GM13976 (cell line): ENCODE results near the gene ACTR6.
"Not testable (repeated sequence)": the region's sequence is repeated elsewhere in the genome, so short reads cannot be mapped to it uniquely, and the experiment has no call there.

Source experiments
- DNase-seq: peaks from one replicate; pipeline ENCODE4 v3.0.0; 2012; ENCODE audit warnings: low spot score
- in situ Hi-C: fragments of 300-500 bp; cut with MboI; formaldehyde crosslinking; loops from one replicate; pipeline ENCODE4 v1.12.0; 2022; ENCODE audit warnings: low sequenced_read_pairs, mixed read lengths, inconsistent platforms; ENCODE audit not compliant: unreplicated experiment
- TF ChIP-seq, protein P1 (sequence below): IDR thresholded peaks from 2 replicates; pipeline ENCODE4 v1.5.1; 2012; ENCODE audit warnings: borderline replicate concordance, mild to moderate bottlenecking; ENCODE audit not compliant: insufficient read depth; ENCODE audit errors: extremely low read depth, missing control alignments, control extremely low read depth

ACTR6 gene

DNA sequence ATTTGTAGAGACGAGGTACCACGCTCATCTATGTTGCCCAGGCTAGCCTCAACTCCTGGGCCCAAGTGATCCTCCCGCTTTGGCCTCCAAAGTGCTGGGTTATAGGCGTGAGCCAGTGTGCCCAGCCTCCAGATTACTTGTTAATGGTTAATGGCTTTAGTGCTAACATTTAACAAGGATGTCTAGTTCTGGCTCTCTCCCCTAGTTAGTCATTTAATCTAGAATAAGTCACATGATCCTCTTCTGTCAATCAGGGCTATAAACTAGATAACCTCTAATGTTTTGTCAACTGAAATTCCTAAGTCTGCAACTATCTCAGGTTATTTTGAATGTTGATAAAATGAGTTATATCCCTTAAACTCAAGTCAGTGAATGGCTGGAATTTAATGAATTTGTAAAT is 15.7 kb downstream of the ACTR6 start:
- TF ChIP-seq, protein P1, sequence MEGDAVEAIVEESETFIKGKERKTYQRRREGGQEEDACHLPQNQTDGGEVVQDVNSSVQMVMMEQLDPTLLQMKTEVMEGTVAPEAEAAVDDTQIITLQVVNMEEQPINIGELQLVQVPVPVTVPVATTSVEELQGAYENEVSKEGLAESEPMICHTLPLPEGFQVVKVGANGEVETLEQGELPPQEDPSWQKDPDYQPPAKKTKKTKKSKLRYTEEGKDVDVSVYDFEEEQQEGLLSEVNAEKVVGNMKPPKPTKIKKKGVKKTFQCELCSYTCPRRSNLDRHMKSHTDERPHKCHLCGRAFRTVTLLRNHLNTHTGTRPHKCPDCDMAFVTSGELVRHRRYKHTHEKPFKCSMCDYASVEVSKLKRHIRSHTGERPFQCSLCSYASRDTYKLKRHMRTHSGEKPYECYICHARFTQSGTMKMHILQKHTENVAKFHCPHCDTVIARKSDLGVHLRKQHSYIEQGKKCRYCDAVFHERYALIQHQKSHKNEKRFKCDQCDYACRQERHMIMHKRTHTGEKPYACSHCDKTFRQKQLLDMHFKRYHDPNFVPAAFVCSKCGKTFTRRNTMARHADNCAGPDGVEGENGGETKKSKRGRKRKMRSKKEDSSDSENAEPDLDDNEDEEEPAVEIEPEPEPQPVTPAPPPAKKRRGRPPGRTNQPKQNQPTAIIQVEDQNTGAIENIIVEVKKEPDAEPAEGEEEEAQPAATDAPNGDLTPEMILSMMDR, result no peak
- no peak for DNase-seq
- in situ Hi-C loops, result no loop called here

DNA sequence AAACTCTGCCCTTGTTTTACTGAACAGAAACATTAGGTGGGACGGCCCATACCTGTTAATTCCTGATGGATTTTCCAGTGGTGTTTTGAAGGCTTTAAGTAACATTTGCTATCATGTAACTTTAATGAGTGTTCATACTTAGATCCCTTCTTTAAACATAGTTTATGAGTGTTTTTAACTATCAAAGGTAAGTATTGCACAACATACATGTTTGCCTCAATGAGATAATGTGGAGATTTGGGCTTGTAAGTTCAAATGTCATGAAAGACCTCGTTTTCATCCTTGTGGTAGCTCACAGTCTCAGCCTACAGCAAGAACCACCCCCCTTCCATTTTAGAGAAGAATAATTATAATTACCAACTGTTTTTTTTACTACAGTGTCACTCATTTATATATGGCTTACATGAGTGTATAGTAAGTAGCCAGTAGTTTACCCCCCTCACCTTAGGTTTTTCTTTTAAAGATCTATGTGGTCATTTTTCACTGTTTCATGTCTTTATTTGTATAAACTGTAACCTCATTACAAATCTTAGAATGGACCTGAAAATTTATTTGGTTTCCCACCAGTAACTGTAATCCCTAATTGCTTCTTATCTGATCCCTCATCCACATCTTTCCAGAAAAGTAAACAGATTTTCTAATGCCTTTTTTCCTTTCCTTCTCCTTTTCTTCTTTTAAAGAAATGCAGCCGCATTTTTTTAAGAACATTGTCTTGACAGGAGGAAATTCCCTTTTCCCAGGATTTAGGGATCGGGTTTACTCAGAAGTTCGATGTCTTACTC is 18.9 kb downstream of the ACTR6 start:
- TF ChIP-seq, protein P1, result no peak
- no peak for DNase-seq
- in situ Hi-C loops, result no loop called here

DNA sequence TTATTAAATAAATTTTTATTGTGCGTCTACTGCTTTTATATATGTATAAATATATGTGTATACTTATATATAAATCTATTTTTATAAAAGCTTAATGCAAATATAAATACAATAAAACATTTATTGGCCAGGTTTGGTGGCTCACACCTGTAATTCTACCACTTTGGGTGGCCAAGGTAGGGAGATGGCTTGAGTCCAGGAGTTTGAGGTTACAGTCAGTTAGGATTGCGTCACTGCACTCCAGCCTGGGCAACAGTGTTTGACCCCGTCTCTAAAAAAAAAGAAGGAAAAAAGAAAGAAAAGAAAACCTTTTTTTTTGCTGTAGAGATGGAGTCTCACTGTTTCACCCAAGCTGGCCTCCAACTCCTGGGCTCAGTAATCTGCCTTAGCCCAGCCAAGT is 20.9 kb downstream of the ACTR6 start:
- in situ Hi-C loops, result no loop called here
- TF ChIP-seq, protein P1, result no peak
- DNase-seq, result no peak

DNA sequence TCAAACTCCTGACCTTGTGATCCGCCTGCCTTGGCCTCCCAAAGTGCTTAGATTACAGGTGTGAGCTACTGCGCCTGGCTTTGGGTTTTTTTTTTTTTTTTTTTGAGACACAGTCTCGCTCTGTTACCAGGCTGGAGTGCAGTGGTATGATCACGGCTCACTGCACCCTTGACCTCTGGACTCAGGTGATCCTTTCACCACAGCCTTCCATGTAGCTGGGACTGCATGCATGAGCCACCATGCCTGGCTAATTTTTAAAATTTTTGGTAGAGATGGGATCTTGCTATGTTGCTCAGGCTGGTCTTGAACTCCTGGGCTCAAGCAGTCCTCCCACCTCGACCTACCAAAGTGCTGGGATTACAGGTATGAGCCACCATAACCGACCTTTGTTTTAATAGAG is 21.6 kb downstream of the ACTR6 start:
- in situ Hi-C loops, DNase-seq: not testable (repeated sequence)

DNA sequence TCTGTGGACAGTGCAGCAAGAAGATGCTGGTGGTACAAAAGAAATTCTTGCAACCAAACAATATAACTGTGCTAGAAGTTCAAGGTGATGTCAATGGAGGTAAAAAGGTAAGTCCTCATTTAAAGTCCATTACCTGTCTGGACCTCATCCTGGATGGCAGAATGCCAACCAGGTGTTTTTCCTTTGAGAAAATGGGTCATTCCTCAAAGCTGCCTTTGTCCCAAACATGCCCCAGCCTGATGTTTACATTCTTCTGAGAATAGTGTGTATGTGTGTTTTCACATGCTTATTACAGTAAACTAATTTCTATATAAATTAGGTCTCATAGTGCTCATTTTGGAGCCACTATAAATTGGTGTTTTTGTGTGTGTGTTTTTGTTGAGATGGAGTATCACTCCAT is 24.9 kb downstream of the ACTR6 start:
- DNase-seq, result no peak
- in situ Hi-C loops, result loop anchor here (25.0 kb wide), 1 partner anchor 337 kb away; the partner anchor contains the start of gene GAS2L3
- TF ChIP-seq, protein P1, result no peak

DNA sequence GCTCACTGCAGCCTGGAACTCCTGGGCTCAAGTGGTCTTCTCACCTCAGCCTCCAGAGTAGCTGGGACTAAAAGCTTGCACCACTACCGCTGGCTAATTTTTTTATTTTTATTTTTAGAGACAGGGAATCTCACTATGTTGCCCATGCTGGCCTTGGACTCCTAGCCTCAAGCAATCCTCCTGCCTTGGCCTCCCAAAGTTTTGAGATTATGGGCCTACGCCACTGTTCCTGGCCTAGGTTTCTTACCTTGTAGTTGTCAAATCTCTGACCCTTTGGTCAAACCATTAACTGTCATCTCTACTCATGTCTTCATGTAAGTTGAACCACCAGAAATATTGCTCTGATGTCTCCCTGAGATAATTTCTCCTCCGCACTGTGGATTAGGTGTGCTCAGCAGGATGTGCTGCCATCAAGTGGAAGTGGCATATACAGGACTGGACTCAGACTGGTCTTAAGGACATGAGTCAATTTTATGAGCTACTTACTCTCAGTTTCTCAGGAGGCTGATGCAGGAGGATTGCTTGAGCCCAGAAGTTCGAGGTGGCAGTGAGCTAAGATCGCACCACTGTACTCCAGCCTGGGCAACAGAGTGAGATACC is 28.5 kb downstream of the ACTR6 start:
- TF ChIP-seq, protein P1, result no peak
- in situ Hi-C loops, result loop anchor here (25.0 kb wide), 1 partner anchor 333 kb away; the partner anchor contains the start of gene GAS2L3
- DNase-seq, result no peak

DNA sequence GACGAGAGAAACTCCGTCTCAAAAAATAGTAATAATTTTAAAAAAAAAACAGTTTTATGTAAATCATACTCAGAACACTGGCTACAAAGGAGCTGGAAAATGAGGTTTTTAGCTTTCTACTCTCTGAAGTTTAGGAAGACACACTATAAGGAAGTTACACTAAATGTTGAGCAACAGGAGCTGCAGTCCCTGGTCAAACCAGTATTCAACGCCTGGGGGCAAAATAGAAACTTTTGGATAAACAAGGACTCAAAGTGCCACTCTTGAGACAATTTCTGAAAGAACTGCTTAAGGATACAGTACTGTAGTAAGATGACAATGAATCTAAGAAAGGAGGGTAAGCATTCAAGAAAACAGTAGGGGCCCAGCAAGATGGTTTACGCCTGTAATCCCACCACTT is 29.3 kb downstream of the ACTR6 start:
- in situ Hi-C loops, result loop anchor here (25.0 kb wide), 1 partner anchor 332 kb away; the partner anchor contains the start of gene GAS2L3
- TF ChIP-seq, protein P1, result no peak
- no peak for DNase-seq

DNA sequence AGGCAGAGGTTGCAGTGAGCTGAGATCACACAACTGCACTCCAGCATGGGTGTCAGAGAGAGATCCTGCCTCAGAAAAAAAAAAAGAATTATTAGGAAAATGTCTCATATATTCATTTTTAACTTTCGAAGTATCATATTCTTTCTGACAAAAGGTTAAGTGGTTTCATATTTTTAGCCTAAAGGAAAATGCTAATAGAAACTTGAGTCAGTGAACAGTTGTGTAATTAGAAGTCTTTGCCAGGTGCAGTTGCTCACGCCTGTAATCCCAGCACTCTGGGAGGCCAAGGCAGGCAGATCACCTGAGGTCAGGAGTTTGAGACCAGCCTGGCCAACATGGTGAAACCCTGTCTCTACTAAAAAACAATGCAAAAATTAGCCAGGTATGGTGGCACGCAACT is 31.3 kb downstream of the ACTR6 start:
- in situ Hi-C loops, result loop anchor here (25.0 kb wide), 1 partner anchor 330 kb away; the partner anchor contains the start of gene GAS2L3
- DNase-seq, result not testable (repeated sequence)
